ENCODE measurements around the gene AQP1. TPM values are rescaled to one million over a fixed set of nuclear protein-coding genes. Genes with fewer than 3 reads are reported as not detected.

AQP1 gene
- polyA plus RNA-seq, 1 donor (not counting 4 experiments of a cell fraction or from before 2014, with no cell fraction given): 0.07 TPM

DNA sequence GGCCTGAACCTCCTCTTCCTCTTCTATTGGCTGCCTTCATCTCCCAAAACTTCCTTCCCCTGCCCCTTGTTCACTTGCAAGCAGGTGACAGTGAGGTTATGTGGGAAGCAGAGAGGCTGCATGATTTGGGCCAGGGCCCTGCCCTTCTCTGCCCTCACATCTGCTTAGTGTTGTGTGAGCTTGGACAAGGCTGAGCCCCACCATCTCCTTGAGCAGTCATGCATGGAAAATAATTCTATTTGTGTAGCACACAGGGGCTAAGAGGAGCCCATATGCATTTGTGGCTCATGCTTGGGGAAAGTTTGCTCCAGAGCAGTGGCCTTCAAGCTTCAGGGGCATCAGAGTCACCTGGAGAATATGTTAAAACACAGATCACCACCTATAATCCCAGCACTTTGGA, 26.8 kb upstream of the AQP1 start:
- DNase-seq (ENCODE audit: low read depth, low spot score): no peak
- FAIRE-seq: no peak
- Histone ChIP-seq H4K20me1 (ENCODE audit: control insufficient read depth, extremely low read depth, insufficient read depth, low read length) (no peaks in the 10 kb centered on the region), H3K27me3 (ENCODE audit: control insufficient read depth, extremely low read depth, insufficient read depth, low read length) (peaks cover 3% of the 10 kb centered on the region), H3K79me2 (ENCODE audit: control insufficient read depth, insufficient read depth, low read length) (no peaks in the 10 kb centered on the region), H3K9ac (ENCODE audit: control insufficient read depth, extremely low read depth, insufficient read depth, low read length) (no peak overlapping the region), H3K4me3 (ENCODE audit: control insufficient read depth in 2 of 3, extremely low read depth in 1 of 3, insufficient read depth in 2 of 3, low read depth in 1 of 3, low read length in 3 of 3) (no peak overlapping the region), H3K36me3 (ENCODE audit: control insufficient read depth in 2 of 2, extremely low read depth in 1 of 2, insufficient read depth in 2 of 2, low read length in 2 of 2) (no peaks in the 10 kb centered on the region), H3K9me1 (ENCODE audit: control insufficient read depth, extremely low read depth, insufficient read depth, low read length) (no peaks in the 10 kb centered on the region), H3K27ac (ENCODE audit: control insufficient read depth, insufficient read depth, low read length) (no peak overlapping the region), H3K4me2 (ENCODE audit: control insufficient read depth, extremely low read depth, insufficient read depth, low read depth, low read length) (no peak overlapping the region), H3K9me3 (ENCODE audit: control insufficient read depth, low read depth, low read length) (no peaks in the 10 kb centered on the region), H2AFZ (ENCODE audit: control insufficient read depth, low read length) (no peak overlapping the region), H3K4me1 (ENCODE audit: control insufficient read depth, extremely low read depth, insufficient read depth, low read length) (no peaks in the 10 kb centered on the region)
- dilution Hi-C loops (cut with MboI; ENCODE audit: extremely low pct_ligation_motif_present, low sequenced_read_pairs): no loop called here
- TF ChIP-seq, protein P1, sequence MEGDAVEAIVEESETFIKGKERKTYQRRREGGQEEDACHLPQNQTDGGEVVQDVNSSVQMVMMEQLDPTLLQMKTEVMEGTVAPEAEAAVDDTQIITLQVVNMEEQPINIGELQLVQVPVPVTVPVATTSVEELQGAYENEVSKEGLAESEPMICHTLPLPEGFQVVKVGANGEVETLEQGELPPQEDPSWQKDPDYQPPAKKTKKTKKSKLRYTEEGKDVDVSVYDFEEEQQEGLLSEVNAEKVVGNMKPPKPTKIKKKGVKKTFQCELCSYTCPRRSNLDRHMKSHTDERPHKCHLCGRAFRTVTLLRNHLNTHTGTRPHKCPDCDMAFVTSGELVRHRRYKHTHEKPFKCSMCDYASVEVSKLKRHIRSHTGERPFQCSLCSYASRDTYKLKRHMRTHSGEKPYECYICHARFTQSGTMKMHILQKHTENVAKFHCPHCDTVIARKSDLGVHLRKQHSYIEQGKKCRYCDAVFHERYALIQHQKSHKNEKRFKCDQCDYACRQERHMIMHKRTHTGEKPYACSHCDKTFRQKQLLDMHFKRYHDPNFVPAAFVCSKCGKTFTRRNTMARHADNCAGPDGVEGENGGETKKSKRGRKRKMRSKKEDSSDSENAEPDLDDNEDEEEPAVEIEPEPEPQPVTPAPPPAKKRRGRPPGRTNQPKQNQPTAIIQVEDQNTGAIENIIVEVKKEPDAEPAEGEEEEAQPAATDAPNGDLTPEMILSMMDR (optimal IDR thresholded peaks at IDR 0.05 in 1 of 3, IDR thresholded peaks at IDR 0.05 in 1 of 3, conservative IDR thresholded peaks at IDR 0.05 in 1 of 3; ENCODE audit: extremely low read depth in 1 of 3, insufficient read depth in 2 of 3, low read length in 3 of 3): no peak
- no peak for TF ChIP-seq EZH2 (IDR thresholded peaks at IDR 0.05; ENCODE audit: low read length)

DNA sequence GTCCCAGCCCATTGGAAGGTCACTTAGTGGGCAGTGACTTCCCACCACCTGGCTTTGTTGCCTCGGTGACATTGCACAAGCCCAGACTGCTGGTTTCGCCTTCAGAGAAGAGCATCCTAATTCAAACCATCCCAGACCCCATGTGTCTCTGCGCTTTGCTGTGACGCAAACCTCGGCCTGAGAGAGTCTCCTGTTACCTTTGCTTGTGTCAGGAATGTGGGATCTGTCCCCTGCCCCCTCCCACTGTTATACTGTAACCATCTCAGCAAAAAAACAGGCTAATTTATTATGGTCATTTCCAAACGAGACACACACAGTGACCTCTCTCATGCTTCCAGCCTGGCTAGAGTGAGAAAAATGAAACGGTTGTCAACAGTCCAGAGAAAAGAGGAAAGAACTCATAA, 25.0 kb upstream of the AQP1 start:
- FAIRE-seq (no peak), DNase-seq (ENCODE audit: low read depth, low spot score) (no peak)
- dilution Hi-C loops (cut with MboI; ENCODE audit: extremely low pct_ligation_motif_present, low sequenced_read_pairs): no loop called here
- no peak overlapping the region for H3K4me2 ChIP-seq (ENCODE audit: control insufficient read depth, extremely low read depth, insufficient read depth, low read depth, low read length)
- no peaks in the 10 kb centered on the region for H3K9me3 ChIP-seq (ENCODE audit: control insufficient read depth, low read depth, low read length)
- TF ChIP-seq EZH2 (IDR thresholded peaks at IDR 0.05; ENCODE audit: low read length): no peak
- TF ChIP-seq, protein P1 (optimal IDR thresholded peaks at IDR 0.05 in 1 of 3, IDR thresholded peaks at IDR 0.05 in 1 of 3, conservative IDR thresholded peaks at IDR 0.05 in 1 of 3; ENCODE audit: extremely low read depth in 1 of 3, insufficient read depth in 2 of 3, low read length in 3 of 3): no peak
- H3K27ac ChIP-seq (ENCODE audit: control insufficient read depth, insufficient read depth, low read length): no peak overlapping the region
- no peak overlapping the region for H3K9ac ChIP-seq (ENCODE audit: control insufficient read depth, extremely low read depth, insufficient read depth, low read length)
- H3K4me3 ChIP-seq (ENCODE audit: control insufficient read depth in 2 of 3, extremely low read depth in 1 of 3, insufficient read depth in 2 of 3, low read depth in 1 of 3, low read length in 3 of 3): no peak overlapping the region
- H3K27me3 ChIP-seq (ENCODE audit: control insufficient read depth, extremely low read depth, insufficient read depth, low read length): peaks cover 10% of the 10 kb centered on the region
- no peaks in the 10 kb centered on the region for H3K79me2 ChIP-seq (ENCODE audit: control insufficient read depth, insufficient read depth, low read length)
- no peaks in the 10 kb centered on the region for H4K20me1 ChIP-seq (ENCODE audit: control insufficient read depth, extremely low read depth, insufficient read depth, low read length)
- H3K9me1 ChIP-seq (ENCODE audit: control insufficient read depth, extremely low read depth, insufficient read depth, low read length): no peaks in the 10 kb centered on the region
- H3K36me3 ChIP-seq (ENCODE audit: control insufficient read depth in 2 of 2, extremely low read depth in 1 of 2, insufficient read depth in 2 of 2, low read length in 2 of 2): no peaks in the 10 kb centered on the region
- no peak overlapping the region for H2AFZ ChIP-seq (ENCODE audit: control insufficient read depth, low read length)
- no peaks in the 10 kb centered on the region for H3K4me1 ChIP-seq (ENCODE audit: control insufficient read depth, extremely low read depth, insufficient read depth, low read length)
